GM18526 (cell line): Measurements from ENCODE around the gene CDO1.

ENCODE experiments used
- POLR2A ChIP-seq: IDR thresholded peaks from 3 replicates; pipeline ENCODE4 v1.6.1; 2011; ENCODE audit not compliant: insufficient read length; ENCODE audit errors: extremely low read depth

Gene CDO1

GRCh38 chr5:115770466-115770865, 46.0 kb downstream of the CDO1 start:
- TF ChIP-seq POLR2A, result no peak

GRCh38 chr5:115767424-115767823, 49.0 kb downstream of the CDO1 start:
- TF ChIP-seq POLR2A, result no peak

- TF ChIP-seq POLR2A, result no peak
These were observed 49.9 kb downstream of the CDO1 start for GRCh38 chr5:115766608-115767007.

- no peak for TF ChIP-seq POLR2A
These were observed 58.1 kb downstream of the CDO1 start for GRCh38 chr5:115758356-115758755.

GRCh38 chr5:115755675-115756074, 60.8 kb downstream of the CDO1 start:
- no peak for TF ChIP-seq POLR2A
